Measurements from ENCODE around the gene DENND1A. TPM values are rescaled to one million over a fixed set of nuclear protein-coding genes. Genes with fewer than 3 reads are reported as not detected.

The DENND1A gene
- total and polyA plus RNA-seq, 2 of the 13 experiments (the other 11 are each of a cell fraction or from before 2014, with no cell fraction given): 14.8 to 30.1 TPM

GRCh38 chr9:123380852-123381705, 548.8 kb downstream of the DENND1A start:
- peaks cover 20% of the 10 kb centered on the region for H3K4me1 ChIP-seq (ENCODE audit: insufficient read depth, low read length)
- DNase-seq (ENCODE audit: low spot score) (no peak), ATAC-seq (no peak), FAIRE-seq (no peak)
- in situ Hi-C loops (cut with HindIII; ENCODE audit: extremely low pct_ligation_motif_present, low pct_unique_long_range_greater_than_20kb) (no loop called here), intact Hi-C loops (cut with micrococcal nuclease; ENCODE audit: unreplicated experiment) (no loop called here)
- H4K20me1 ChIP-seq (ENCODE audit: insufficient read depth, low read length): 0 out of 2 replicates have a peak, but pooled peaks cover 5% of the 10 kb centered on the region
- BruUV-seq (replicated peaks): no TSS peak
- TF ChIP-seq TRIM22 (IDR thresholded peaks at IDR 0.05) (no peak), NFE2 (CRISPR knock-in tag; IDR thresholded peaks at IDR 0.05) (no peak), MEF2D (CRISPR knock-in tag; IDR thresholded peaks at IDR 0.05) (no peak), ZNF207 (IDR thresholded peaks at IDR 0.05; ENCODE audit: borderline replicate concordance) (no peak), ETS1 (CRISPR knock-in tag; IDR thresholded peaks at IDR 0.05) (no peak), STAT6 (CRISPR knock-in tag; IDR thresholded peaks at IDR 0.05; ENCODE audit: borderline replicate concordance) (no peak)
- H3K27ac ChIP-seq (ENCODE audit: extremely low read length, insufficient read depth, low read length): no peak overlapping the region
- H3K9me3 ChIP-seq (ENCODE audit: low read length): no peaks in the 10 kb centered on the region
- POLR2A ChIA-PET: no interaction called here
- H3K4me2 ChIP-seq (ENCODE audit: low read depth, low read length): no peak overlapping the region
- 94% methylated on average over 11 of the region's 28 CpGs for WGBS (ENCODE audit: low lambda C conversion rate)
- H3K9ac ChIP-seq (ENCODE audit: insufficient read depth, low read depth, low read length): no peak overlapping the region
- H2AFZ ChIP-seq (ENCODE audit: low read length): no peak overlapping the region
- H3K36me3 ChIP-seq (replicated peaks in 1 of 2; ENCODE audit: control insufficient read depth in 1 of 2, insufficient read depth in 2 of 2, low read length in 2 of 2): peaks cover 0 to 2% of the 10 kb centered on the region in 2 experiments; a peak in 3 of 5 replicates
- no peak overlapping the region for H3K4me3 ChIP-seq (replicated peaks in 1 of 3; ENCODE audit: insufficient read depth in 1 of 3, low read depth in 2 of 3, low read length in 3 of 3)
- no peaks in the 10 kb centered on the region for H3K27me3 ChIP-seq (ENCODE audit: control insufficient read depth in 1 of 2, insufficient read depth in 2 of 2, low read length in 2 of 2)
- CTCF ChIA-PET (ENCODE audit: low intra/inter-chr PET ratio, low total read pairs): no interaction called here
- H3K79me2 ChIP-seq (ENCODE audit: insufficient read depth, low read length): no peaks in the 10 kb centered on the region
